KMS-11 (cell line): ENCODE results near the gene RTN4R.

Source experiments
- H2AFZ ChIP-seq: fragments of 200-600 bp; sonication (generic); 2 replicates; pipeline ENCODE4 v1.6.1; 2016; ENCODE audit warnings: antibody characterized with exemption, mixed run types, low read depth
- H3K27ac ChIP-seq: fragments of 200-600 bp; sonication (generic); 2 replicates; pipeline ENCODE4 v1.6.1; 2016; ENCODE audit warnings: mild to moderate bottlenecking, mixed run types
- H3K27me3 ChIP-seq: fragments of 200-600 bp; sonication (generic); 2 replicates; pipeline ENCODE4 v1.6.1; 2017; ENCODE audit warnings: mild to moderate bottlenecking, low read depth, mixed run types, moderate library complexity; ENCODE audit not compliant: insufficient read depth
- H3K36me3 ChIP-seq: fragments of 200-600 bp; sonication (generic); 2 replicates; pipeline ENCODE4 v1.6.1; 2017; ENCODE audit warnings: mild to moderate bottlenecking, mixed run types; ENCODE audit not compliant: insufficient read depth
- H3K4me1 ChIP-seq: fragments of 200-600 bp; sonication (generic); 2 replicates; pipeline ENCODE4 v1.6.1; 2016; ENCODE audit warnings: mild to moderate bottlenecking, low read depth, mixed run types; ENCODE audit not compliant: poor library complexity, severe bottlenecking
- H3K4me2 ChIP-seq: fragments of 200-600 bp; sonication (generic); 2 replicates; pipeline ENCODE4 v1.7.0; 2016; ENCODE audit warnings: mild to moderate bottlenecking, mixed run types
- H3K4me3 ChIP-seq: fragments of 200-600 bp; sonication (generic); IDR thresholded peaks from 2 replicates; pipeline ENCODE4 v1.6.1; 2017; ENCODE audit warnings: low read depth, low read length, mixed read lengths; ENCODE audit not compliant: insufficient read depth
- H3K79me2 ChIP-seq: fragments of 200-600 bp; sonication (generic); 2 replicates; pipeline ENCODE4 v1.6.1; 2016; ENCODE audit warnings: low read depth, mixed run types; ENCODE audit not compliant: insufficient read depth
- H3K9ac ChIP-seq: fragments of 200-600 bp; sonication (generic); 2 replicates; pipeline ENCODE4 v1.6.1; 2016; ENCODE audit warnings: mild to moderate bottlenecking, mixed run types
- H4K20me1 ChIP-seq: fragments of 200-600 bp; sonication (generic); 2 replicates; pipeline ENCODE4 v1.6.1; 2016; ENCODE audit warnings: mild to moderate bottlenecking, mixed run types; ENCODE audit not compliant: insufficient read depth
- TF ChIP-seq, protein P1 (sequence below): fragments of 200-600 bp; sonication (generic); conservative IDR thresholded peaks from 2 replicates; pipeline ENCODE4 v1.6.1; 2017; ENCODE audit warnings: low read depth, mild to moderate bottlenecking, antibody characterized with exemption, low read length, moderate library complexity, mixed read lengths

Gene RTN4R

DNA sequence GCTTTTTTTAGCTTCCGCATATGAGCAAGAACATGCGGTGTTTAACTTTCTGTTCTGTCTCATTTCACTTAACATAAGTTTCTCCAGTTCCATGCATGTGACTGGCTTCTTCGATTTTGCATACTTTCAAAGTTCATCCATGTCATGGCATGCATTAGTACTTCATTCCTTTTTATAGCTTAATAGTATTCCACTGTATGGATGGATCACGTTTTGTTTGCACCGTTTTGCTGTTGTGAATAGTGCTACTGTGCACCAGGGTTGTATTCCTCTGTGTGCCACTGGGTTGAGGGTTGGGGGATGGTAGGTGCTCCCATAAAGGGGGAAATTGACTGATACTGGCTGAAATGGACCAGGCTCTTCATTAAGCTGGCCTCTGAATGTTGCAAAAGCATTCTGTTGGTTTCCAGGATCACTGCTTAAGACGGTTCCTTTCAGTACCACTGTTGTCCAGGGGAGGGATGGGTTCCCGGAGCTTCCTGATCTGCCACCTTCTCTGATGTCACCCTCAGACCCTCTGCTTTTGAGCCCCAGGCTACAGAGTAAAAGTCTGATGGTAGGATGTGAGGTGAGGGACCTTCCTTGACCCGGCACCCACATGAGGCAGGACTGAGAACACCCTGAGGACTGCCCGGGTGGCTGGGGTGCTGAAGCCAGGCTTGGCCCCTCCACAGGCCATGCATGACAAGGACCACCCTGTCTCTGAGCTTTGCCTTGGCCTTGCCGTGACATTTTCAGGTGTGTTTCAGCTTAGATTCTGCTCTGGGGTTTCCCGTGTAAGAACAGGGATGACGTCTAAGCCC lies 27.3 kb upstream of the RTN4R start:
- Histone ChIP-seq H3K9ac (no peak overlapping the region), H3K27me3 (peaks cover 43% of the 10 kb centered on the region), H3K27ac (no peak overlapping the region), H2AFZ (no peak overlapping the region), H3K79me2 (no peaks in the 10 kb centered on the region), H4K20me1 (no peaks in the 10 kb centered on the region), H3K4me2 (no peak overlapping the region), H3K36me3 (no peaks in the 10 kb centered on the region), H3K4me3 (no peak overlapping the region), H3K4me1 (no peaks in the 10 kb centered on the region)
- TF ChIP-seq, protein P1, sequence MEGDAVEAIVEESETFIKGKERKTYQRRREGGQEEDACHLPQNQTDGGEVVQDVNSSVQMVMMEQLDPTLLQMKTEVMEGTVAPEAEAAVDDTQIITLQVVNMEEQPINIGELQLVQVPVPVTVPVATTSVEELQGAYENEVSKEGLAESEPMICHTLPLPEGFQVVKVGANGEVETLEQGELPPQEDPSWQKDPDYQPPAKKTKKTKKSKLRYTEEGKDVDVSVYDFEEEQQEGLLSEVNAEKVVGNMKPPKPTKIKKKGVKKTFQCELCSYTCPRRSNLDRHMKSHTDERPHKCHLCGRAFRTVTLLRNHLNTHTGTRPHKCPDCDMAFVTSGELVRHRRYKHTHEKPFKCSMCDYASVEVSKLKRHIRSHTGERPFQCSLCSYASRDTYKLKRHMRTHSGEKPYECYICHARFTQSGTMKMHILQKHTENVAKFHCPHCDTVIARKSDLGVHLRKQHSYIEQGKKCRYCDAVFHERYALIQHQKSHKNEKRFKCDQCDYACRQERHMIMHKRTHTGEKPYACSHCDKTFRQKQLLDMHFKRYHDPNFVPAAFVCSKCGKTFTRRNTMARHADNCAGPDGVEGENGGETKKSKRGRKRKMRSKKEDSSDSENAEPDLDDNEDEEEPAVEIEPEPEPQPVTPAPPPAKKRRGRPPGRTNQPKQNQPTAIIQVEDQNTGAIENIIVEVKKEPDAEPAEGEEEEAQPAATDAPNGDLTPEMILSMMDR, result no peak

DNA sequence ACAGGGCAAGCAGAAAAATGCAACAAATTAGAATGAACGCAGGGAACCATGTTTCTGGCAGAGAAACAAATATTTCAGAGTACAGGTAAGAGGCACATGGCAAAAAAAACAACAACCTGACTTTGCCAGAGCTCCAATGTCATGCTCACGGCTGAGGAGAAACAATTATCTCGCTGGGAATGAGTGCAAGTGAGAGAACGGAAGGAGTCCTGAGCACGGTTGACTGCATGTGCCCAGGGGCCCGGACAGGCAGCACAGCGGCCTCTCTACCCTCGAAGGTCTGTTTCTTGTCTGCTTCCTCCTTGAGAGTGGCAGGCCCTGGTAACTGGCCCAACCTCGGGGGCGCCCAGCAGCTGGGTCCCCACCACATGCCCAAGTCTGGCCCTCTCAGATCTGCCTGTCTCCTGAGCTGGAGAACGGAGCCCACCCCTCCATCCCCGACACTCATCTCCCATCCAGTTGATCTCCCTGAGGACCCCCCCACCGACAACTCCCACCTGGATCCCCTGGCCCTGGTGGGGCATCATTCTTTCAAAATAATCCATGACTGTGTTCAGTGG lies 24.6 kb upstream of the RTN4R start:
- TF ChIP-seq, protein P1, result no peak
- Histone ChIP-seq H2AFZ (no peak overlapping the region), H3K4me3 (no peak overlapping the region), H4K20me1 (no peaks in the 10 kb centered on the region), H3K4me2 (no peak overlapping the region), H3K27me3 (peaks cover 58% of the 10 kb centered on the region), H3K27ac (no peak overlapping the region), H3K9ac (no peak overlapping the region), H3K4me1 (no peaks in the 10 kb centered on the region), H3K79me2 (no peaks in the 10 kb centered on the region), H3K36me3 (no peaks in the 10 kb centered on the region)

DNA sequence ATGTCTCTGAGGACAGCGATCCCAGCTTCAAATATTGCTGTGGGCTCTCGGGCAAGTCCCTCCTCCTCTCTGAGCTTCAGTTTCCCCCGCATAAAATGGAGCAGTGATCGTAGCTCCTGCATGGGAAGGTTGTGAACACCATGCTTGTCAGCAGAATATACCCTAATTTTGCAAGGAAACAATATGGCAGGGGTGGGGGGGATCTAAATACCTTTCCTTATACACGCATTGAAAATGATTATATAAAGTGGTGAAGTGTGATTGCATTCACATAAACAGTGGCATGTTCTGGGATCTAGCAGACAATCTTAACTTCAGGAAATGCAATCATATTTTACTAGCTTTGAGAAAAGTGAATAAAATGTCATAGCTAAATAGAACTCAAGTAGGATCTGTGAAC lies 24.0 kb upstream of the RTN4R start:
- Histone ChIP-seq H3K79me2 (no peaks in the 10 kb centered on the region), H4K20me1 (no peaks in the 10 kb centered on the region), H2AFZ (no peak overlapping the region), H3K9ac (no peak overlapping the region), H3K4me1 (no peaks in the 10 kb centered on the region), H3K27ac (no peak overlapping the region), H3K4me2 (no peak overlapping the region), H3K27me3 (peaks cover 53% of the 10 kb centered on the region), H3K4me3 (no peak overlapping the region), H3K36me3 (no peaks in the 10 kb centered on the region)
- TF ChIP-seq, protein P1, result no peak

DNA sequence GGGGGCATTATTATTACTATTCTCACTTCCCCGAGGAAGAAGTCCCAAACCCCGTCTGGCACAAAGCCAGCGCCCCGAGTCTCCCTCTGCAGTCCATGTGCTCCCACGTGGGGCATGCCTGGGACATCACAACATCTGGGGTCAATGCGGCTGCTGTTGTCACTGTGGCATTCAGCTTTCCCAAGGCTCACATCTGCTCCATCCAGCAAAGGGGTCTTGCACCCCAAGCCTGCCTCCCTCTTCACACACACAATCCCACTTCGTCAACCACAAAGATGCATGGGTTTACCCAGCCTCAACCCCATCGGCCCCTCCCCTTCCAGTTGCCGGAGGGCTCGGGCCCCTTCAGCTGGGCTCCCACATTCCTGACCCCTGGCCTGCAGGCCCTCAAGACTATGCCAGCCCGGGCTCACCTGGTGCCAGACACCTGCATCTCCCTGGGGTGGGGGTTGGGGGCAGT lies 23.5 kb upstream of the RTN4R start:
- no peak overlapping the region for H3K9ac ChIP-seq
- H2AFZ ChIP-seq, result no peak overlapping the region
- TF ChIP-seq, protein P1, result no peak
- H3K36me3 ChIP-seq, result no peaks in the 10 kb centered on the region
- no peak overlapping the region for H3K4me2 ChIP-seq
- no peak overlapping the region for H3K27ac ChIP-seq
- H3K27me3 ChIP-seq, result peaks cover 53% of the 10 kb centered on the region
- no peaks in the 10 kb centered on the region for H3K79me2 ChIP-seq
- H3K4me1 ChIP-seq, result no peaks in the 10 kb centered on the region
- no peak overlapping the region for H3K4me3 ChIP-seq
- H4K20me1 ChIP-seq, result no peaks in the 10 kb centered on the region
